BLaER1 (cell line): ENCODE measurements around the gene SHMT2.
A peak's percentile ranks its signal among the peaks of the same experiment; 100 is the strongest.

Experiments used
- H3K27ac ChIP-seq: shearing (Covaris generic); formaldehyde crosslinking; 2 replicates; pipeline ENCODE4 v1.8.1; 2022
- H3K27me3 ChIP-seq: shearing (Covaris generic); formaldehyde crosslinking; 2 replicates; pipeline ENCODE4 v1.8.1; 2022
- H3K36me3 ChIP-seq: shearing (Covaris generic); formaldehyde crosslinking; 2 replicates; pipeline ENCODE4 v1.8.1; 2022
- H3K4me1 ChIP-seq: shearing (Covaris generic); formaldehyde crosslinking; 2 replicates; pipeline ENCODE4 v1.8.1; 2022
- H3K4me2 ChIP-seq: shearing (Covaris generic); formaldehyde crosslinking; 2 replicates; pipeline ENCODE4 v1.8.1; 2022
- H3K4me3 ChIP-seq: shearing (Covaris generic); formaldehyde crosslinking; 2 replicates; pipeline ENCODE4 v1.8.1; 2022
- H3K9ac ChIP-seq: shearing (Covaris generic); formaldehyde crosslinking; 2 replicates; pipeline ENCODE4 v1.8.1; 2022
- H3K9me3 ChIP-seq: shearing (Covaris generic); formaldehyde crosslinking; 2 replicates; pipeline ENCODE4 v1.8.1; 2022
- H4K20me1 ChIP-seq: shearing (Covaris generic); formaldehyde crosslinking; 2 replicates; pipeline ENCODE4 v1.8.1; 2022
- Cebpa-rat ChIP-seq: shearing (Covaris generic); IDR thresholded peaks from 2 replicates; pipeline ENCODE4 v1.8.1; 2022

SHMT2 gene

GRCh38 chr12:57229634-57230380 is at the start of gene SHMT2:
Gene SHMT2 (plus strand): TSS chr12:57229711. CDS start chr12:57229779, 68 bp downstream.
- H3K4me3 ChIP-seq = peak within 1 kb of the TSS; percentile 83
- H3K9me3 ChIP-seq = no peaks in the 10 kb centered on the region
- H4K20me1 ChIP-seq = peaks cover 47% of the 10 kb centered on the region
- peaks cover 39% of the 10 kb centered on the region for H3K36me3 ChIP-seq
- peak within 1 kb of the TSS; percentile 89 for H3K9ac ChIP-seq
- H3K27me3 ChIP-seq = peaks cover 55% of the 10 kb centered on the region
- peak within 1 kb of the TSS; percentile 99 for H3K4me2 ChIP-seq
- H3K4me1 ChIP-seq = peaks cover 92% of the 10 kb centered on the region
- peak within 1 kb of the TSS; percentile 87 for H3K27ac ChIP-seq
- peak; percentile 33; the same call in 1 of the 2 replicates for TF ChIP-seq Cebpa-rat

GRCh38 chr12:57180321-57180989 is 49.1 kb upstream of the SHMT2 start:
- Histone ChIP-seq H3K4me3 (no peak overlapping the region), H4K20me1 (no peaks in the 10 kb centered on the region), H3K27ac (no peak overlapping the region), H3K27me3 (no peaks in the 10 kb centered on the region), H3K9ac (no peak overlapping the region), H3K4me2 (no peak overlapping the region), H3K36me3 (peaks cover 66% of the 10 kb centered on the region; the same call in 1 of the 2 replicates), H3K9me3 (no peaks in the 10 kb centered on the region), H3K4me1 (peaks cover 16% of the 10 kb centered on the region)
- TF ChIP-seq Cebpa-rat = no peak

GRCh38 chr12:57181072-57181471 is 48.4 kb upstream of the SHMT2 start:
- Histone ChIP-seq H3K27me3 (no peaks in the 10 kb centered on the region), H3K4me3 (no peak overlapping the region), H3K36me3 (peaks cover 66% of the 10 kb centered on the region; the same call in 1 of the 2 replicates), H3K9me3 (no peaks in the 10 kb centered on the region), H3K27ac (no peak overlapping the region), H3K9ac (no peak overlapping the region), H4K20me1 (no peaks in the 10 kb centered on the region), H3K4me2 (no peak overlapping the region), H3K4me1 (peaks cover 16% of the 10 kb centered on the region)
- no peak for TF ChIP-seq Cebpa-rat

- no peak for TF ChIP-seq Cebpa-rat
- peaks cover 66% of the 10 kb centered on the region for H3K36me3 ChIP-seq
- H3K9me3 ChIP-seq = no peaks in the 10 kb centered on the region
- no peak overlapping the region for H3K4me2 ChIP-seq
- H3K9ac ChIP-seq = 0 out of 2 replicates have a peak overlapping the region, but pooled peaks have one; percentile 10
- peaks cover 16% of the 10 kb centered on the region for H3K4me1 ChIP-seq
- no peaks in the 10 kb centered on the region for H3K27me3 ChIP-seq
- no peaks in the 10 kb centered on the region for H4K20me1 ChIP-seq
- H3K27ac ChIP-seq = no peak overlapping the region
- H3K4me3 ChIP-seq = no peak overlapping the region
These were observed 47.9 kb upstream of the SHMT2 start for GRCh38 chr12:57181561-57182155.

- H3K4me1 ChIP-seq = peaks cover 13% of the 10 kb centered on the region
- H3K4me3 ChIP-seq = no peak overlapping the region
- no peak overlapping the region for H3K4me2 ChIP-seq
- H4K20me1 ChIP-seq = no peaks in the 10 kb centered on the region
- no peak for TF ChIP-seq Cebpa-rat
- H3K36me3 ChIP-seq = peaks cover 69% of the 10 kb centered on the region
- H3K9ac ChIP-seq = no peak overlapping the region
- no peaks in the 10 kb centered on the region for H3K9me3 ChIP-seq
- H3K27ac ChIP-seq = no peak overlapping the region
- no peaks in the 10 kb centered on the region for H3K27me3 ChIP-seq
These were observed 46.5 kb upstream of the SHMT2 start for GRCh38 chr12:57182918-57183575.

- H3K36me3 ChIP-seq = peaks cover 62% of the 10 kb centered on the region
- H3K4me3 ChIP-seq = no peak overlapping the region
- H3K4me1 ChIP-seq = peaks cover 9% of the 10 kb centered on the region; the same call in 1 of the 2 replicates
- no peaks in the 10 kb centered on the region for H4K20me1 ChIP-seq
- no peak overlapping the region for H3K27ac ChIP-seq
- H3K27me3 ChIP-seq = no peaks in the 10 kb centered on the region
- no peak overlapping the region for H3K9ac ChIP-seq
- TF ChIP-seq Cebpa-rat = no peak
- no peak overlapping the region for H3K4me2 ChIP-seq
- H3K9me3 ChIP-seq = no peaks in the 10 kb centered on the region
These were observed 45.4 kb upstream of the SHMT2 start for GRCh38 chr12:57183939-57184725.

- no peaks in the 10 kb centered on the region for H3K9me3 ChIP-seq
- H3K4me3 ChIP-seq = no peak overlapping the region
- H3K36me3 ChIP-seq = peaks cover 53% of the 10 kb centered on the region
- H4K20me1 ChIP-seq = no peaks in the 10 kb centered on the region
- no peak overlapping the region for H3K4me2 ChIP-seq
- H3K27ac ChIP-seq = no peak overlapping the region
- H3K9ac ChIP-seq = no peak overlapping the region
- no peak for TF ChIP-seq Cebpa-rat
- no peaks in the 10 kb centered on the region for H3K27me3 ChIP-seq
- H3K4me1 ChIP-seq = peaks cover 9% of the 10 kb centered on the region; the same call in 1 of the 2 replicates
These were observed 44.1 kb upstream of the SHMT2 start for GRCh38 chr12:57185403-57185802.

GRCh38 chr12:57185906-57186508 is 43.5 kb upstream of the SHMT2 start:
- Histone ChIP-seq H3K27ac (no peak overlapping the region), H3K9me3 (no peaks in the 10 kb centered on the region), H3K27me3 (no peaks in the 10 kb centered on the region), H3K4me2 (no peak overlapping the region), H3K4me3 (no peak overlapping the region), H4K20me1 (no peaks in the 10 kb centered on the region), H3K36me3 (peaks cover 54% of the 10 kb centered on the region), H3K4me1 (peaks cover 9% of the 10 kb centered on the region; the same call in 1 of the 2 replicates), H3K9ac (no peak overlapping the region)
- TF ChIP-seq Cebpa-rat = no peak
